ENCODE measurements around the gene HAAO.

GRCh38 chr2:42747422-42747821 is 45.0 kb downstream of the HAAO start:
- TF ChIP-seq CTCF (IDR thresholded peaks at IDR 0.05) (no peak), POLR2A (IDR thresholded peaks at IDR 0.05) (no peak), POLR2AphosphoS5 (IDR thresholded peaks at IDR 0.05) (no peak), EP300 (IDR thresholded peaks at IDR 0.05; ENCODE audit: low read depth) (no peak)

All from transverse colon (tissue), 4 donors.